GM18498 (cell line): ENCODE measurements around the gene MACROH2A2.
"Not testable (repeated sequence)": the region's sequence is repeated elsewhere in the genome, so short reads cannot be mapped to it uniquely, and the experiment has no call there.

Source experiments
- ATAC-seq: cut with Tn5 transposase; IDR thresholded peaks from one replicate; pipeline ENCODE4 v1.9.1; 2021; ENCODE audit warnings: mild to moderate bottlenecking, moderate library complexity; ENCODE audit not compliant: unreplicated experiment

Gene MACROH2A2

GRCh38 chr10:70097459-70097858, 44.8 kb downstream of the MACROH2A2 start:
- no peak for ATAC-seq

- ATAC-seq: no peak
These were observed 45.6 kb downstream of the MACROH2A2 start for GRCh38 chr10:70098271-70098670.

DNA sequence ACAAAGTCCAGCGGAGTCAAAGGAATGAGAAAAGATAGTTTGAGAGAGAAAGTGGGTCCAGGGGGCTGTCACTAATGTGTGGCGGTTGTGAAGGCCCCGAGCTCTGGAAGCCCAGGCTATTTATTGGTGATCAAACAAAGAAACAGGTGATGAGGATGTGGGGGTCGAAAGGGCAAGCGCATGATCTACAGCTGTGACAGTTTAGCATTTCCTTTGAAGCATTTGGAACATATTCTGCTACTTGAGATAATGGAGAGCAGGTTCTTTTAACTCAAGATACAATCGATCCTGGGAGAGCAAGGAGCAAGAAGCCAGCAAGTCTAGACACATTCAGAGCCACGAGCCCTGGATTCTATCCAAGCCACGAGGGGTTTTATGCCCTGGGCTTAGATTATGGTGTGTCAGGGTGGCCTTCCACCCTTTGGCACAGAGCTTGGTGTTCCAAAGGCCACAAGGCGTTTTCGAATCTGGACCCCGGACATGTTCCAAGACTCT, 48.5 kb downstream of the MACROH2A2 start:
- not testable (repeated sequence) for ATAC-seq

DNA sequence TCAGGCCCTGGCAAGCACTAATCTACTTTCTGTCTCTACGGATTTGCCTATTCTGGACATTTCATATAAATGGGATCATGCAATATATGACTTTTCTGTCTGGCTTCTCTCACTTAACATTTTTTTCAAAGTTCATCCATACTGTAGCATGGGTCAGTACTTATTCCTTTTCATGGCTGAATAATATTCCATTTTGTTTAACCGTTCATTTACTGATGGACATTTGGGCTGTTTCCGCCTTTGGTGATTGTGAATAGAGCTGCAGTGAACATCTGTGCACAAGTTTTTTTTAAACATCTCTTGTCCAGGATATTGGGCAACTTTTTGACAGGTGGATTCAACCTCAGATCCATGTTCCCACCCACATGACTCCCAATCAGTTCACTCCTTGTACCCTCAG, 49.0 kb downstream of the MACROH2A2 start:
- no peak for ATAC-seq

DNA sequence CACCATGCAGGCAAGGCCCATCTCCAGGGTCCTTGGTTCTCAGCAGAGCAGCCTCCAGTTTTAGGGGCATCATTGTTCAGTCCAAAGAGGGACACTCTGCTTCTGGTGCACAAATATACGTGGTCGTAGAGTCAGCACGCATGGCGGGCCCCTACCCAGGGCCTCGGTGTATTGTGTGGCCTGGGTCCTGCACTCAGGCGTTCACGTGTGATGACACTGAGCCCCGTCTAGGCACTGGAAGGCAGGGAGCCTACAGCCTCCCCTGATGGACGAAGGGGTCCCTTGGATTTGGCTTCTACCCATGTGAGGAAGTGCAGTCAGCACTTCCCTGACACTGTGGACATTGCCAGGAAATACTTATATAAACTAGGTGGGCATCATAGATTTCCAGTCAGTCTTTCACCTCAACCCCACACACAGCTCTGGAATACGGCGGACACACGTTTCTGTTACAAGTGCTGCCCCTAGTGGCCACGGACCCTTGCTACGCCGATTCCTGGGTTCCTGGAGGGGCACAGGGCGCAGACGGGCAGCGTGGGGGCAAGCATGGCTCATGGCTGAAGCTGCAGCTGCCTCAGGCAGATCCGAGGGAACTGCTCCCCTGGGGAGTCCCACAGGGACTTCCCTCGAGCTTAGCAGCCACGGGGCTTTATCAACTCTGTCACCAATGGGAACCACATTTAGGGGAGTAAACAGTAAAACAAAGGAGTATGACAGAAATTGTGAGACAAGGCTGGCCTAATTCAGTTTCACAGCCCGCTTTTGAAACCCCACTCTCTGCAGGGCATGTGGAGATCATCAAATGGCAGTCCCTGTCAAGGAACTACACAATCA, 54.5 kb downstream of the MACROH2A2 start:
- no peak for ATAC-seq

GRCh38 chr10:70109064-70109729, 56.6 kb downstream of the MACROH2A2 start:
- no peak for ATAC-seq

DNA sequence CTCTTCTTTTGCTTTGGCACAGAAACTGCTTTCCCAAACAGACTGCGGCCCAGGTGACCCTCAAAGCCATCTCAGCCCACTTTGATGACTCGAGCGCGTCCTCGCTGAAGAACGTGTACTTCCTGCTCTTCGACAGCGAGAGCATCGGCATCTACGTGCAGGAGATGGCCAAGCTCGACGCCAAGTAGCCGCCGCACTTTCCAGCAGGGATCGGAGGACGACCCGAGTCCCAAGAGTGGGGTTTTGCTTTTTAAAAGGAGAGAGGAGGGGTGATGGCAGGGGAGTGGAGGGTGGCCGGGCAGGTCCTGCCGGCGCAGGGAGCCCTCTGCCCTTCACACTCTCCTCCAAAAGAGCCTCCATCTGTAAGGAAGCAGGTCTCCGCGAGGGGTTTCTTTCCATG, 58.9 kb downstream of the MACROH2A2 start:
- no peak for ATAC-seq

- no peak for ATAC-seq
These were observed 59.4 kb downstream of the MACROH2A2 start for GRCh38 chr10:70112071-70112470.

DNA sequence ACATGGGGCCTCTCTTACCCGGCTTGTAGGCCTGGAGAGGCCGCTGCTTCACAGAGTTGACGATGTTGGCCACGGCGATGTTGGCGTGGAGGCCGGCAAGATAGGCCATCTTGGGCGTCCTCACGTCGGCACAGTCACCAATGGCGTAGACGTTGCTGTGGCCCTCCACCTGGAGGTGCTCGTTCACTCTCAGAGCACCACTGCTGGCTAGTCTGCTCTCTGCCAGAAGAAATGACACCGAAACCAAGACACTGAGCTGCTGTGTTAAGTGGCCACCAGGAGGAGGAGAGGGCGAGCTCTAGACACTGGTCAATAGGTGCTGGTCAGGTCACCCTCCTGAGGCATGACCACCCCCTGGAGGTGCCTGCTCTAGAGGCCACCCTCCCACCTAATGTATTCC, 62.3 kb downstream of the MACROH2A2 start:
- no peak for ATAC-seq

DNA sequence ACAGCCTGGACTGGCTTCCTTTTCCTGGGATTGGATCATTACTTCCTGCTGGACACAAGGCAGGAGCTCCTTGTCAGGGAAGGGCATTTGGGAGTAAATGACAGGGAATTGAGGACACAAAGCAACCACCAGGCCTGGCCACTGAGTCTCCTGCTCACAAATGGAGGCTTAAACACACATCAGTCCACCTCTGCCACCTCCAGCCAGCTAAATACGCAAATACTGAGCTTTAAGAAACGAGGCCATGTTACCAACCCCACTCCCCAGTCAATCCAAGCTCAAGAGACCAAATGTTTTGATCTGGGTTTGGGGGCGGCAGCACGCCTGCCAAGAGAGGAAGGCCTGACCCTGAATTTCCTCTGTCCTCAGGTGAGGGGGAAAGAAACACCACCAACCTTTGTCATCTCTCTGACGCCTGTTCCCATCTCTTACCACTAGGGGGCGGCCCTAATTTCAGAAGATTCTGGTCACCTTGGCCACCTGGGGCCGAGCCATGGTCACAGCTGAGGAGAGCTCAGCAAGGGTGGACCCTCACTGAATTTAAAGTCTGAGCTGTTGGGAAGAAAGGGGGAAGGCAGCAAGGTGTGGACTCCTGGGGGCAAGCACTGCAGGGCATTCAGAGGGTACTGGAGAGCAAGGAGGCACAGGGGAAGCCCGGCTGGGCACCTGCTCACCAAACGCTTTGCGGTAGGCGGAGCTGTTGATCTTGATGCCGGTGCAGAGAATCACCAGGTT, 63.5 kb downstream of the MACROH2A2 start:
- ATAC-seq: no peak

GRCh38 chr10:70117646-70118045, 65.0 kb downstream of the MACROH2A2 start:
- ATAC-seq: no peak

- ATAC-seq: no peak
These were observed 65.5 kb downstream of the MACROH2A2 start for GRCh38 chr10:70118196-70118595.

- ATAC-seq: no peak
These were observed 66.6 kb downstream of the MACROH2A2 start for GRCh38 chr10:70119197-70119596.

- ATAC-seq: no peak
These were observed 67.0 kb downstream of the MACROH2A2 start for GRCh38 chr10:70119623-70120022.

DNA sequence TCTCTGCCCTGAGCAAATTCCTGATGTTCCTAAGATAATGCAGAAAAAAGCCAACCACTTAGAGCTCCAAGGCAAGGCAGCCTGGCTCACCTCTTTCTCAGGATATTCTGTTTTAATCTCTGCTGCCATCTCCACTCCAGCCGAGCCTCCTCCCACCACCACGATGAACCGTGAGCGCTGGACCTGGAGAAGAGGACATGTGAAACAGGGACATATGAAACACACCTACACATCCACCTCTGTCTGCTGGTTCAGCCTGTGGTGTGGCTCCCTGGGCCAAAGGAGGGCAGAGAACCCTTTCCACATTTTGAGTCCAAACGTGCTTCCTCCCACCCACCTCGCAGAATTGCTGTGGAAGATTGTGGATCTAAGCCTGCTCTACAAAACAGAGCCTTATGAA, 67.8 kb downstream of the MACROH2A2 start:
- ATAC-seq: no peak

GRCh38 chr10:70121281-70121949, 68.8 kb downstream of the MACROH2A2 start:
- no peak for ATAC-seq

DNA sequence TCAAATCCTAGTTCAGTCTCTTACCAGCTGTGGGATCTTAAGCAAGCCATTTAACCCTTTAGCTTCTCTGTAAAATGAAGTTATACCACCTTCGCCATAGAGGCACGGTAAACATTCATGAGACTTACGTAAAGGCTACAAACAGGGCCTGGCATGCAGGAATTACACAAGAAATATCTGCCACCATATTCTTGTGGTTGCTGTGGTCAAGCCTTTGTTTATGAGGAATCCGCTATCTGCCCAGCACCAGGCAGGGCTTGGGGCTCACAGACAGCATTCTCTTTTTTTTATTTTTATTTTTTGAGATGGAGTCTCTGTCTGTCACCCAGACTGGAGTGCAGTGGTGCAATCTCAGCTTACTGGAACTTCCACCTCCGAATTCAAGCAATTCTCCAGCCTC, 70.1 kb downstream of the MACROH2A2 start:
- ATAC-seq: no peak

DNA sequence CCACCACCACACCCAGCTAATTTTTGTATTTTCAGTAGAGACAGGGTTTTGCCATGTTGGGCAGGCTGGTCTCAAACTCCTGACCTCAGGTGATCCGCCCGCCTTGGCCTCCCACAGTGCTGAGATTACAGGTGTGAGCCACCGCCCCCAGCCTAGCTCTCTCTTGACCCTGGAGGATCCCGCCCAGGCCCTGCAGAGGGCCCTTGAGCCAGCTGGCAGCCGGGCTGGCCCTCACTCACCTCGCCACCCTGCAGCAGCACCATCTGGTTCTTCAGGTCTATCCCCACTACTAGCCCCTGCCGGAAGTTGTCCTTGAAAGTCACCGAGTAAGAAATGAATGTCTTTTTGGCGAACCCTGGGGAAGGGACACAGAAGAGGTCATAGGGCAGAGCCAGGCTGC, 70.5 kb downstream of the MACROH2A2 start:
- not testable (repeated sequence) for ATAC-seq

- ATAC-seq: no peak
These were observed 71.2 kb downstream of the MACROH2A2 start for GRCh38 chr10:70123817-70124216.

- no peak for ATAC-seq
These were observed 71.8 kb downstream of the MACROH2A2 start for GRCh38 chr10:70124415-70124814.

DNA sequence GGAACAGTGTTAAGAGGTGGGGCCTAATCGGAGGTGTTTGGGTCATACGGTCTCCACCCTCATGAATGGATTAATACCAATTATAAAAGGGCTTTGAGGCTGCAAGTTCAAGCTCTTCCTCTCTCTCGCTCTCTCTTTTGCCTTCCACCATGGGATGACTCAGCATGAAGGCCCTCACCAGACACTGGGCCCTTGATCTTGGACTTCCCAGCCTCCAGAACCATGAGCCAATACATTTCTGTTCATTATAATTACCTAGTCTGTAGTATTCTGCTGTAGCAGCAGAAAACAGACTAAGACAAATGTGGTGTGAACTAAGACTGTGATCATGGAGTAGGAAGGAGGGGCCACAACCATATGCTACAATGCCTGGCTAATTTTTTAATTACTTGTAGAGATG, 72.3 kb downstream of the MACROH2A2 start:
- no peak for ATAC-seq
